Loucy (cell line): ENCODE data around the gene ZNF837.
A peak's percentile ranks its signal among the peaks of the same experiment; 100 is the strongest.

Source experiments
- H2AFZ ChIP-seq: fragments of 200-600 bp; sonication (generic); 2 replicates; pipeline ENCODE4 v1.6.0; 2016; ENCODE audit warnings: antibody characterized with exemption, mild to moderate bottlenecking, low read length, moderate library complexity
- H3F3A ChIP-seq: fragments of 200-600 bp; 2 replicates; pipeline ENCODE4 v1.6.0; 2016; ENCODE audit warnings: antibody characterized with exemption, low read depth, mild to moderate bottlenecking
- H3K27me3 ChIP-seq: fragments of 200-600 bp; sonication (generic); 2 replicates; pipeline ENCODE4 v1.6.1; 2014; ENCODE audit warnings: low read length, mild to moderate bottlenecking; ENCODE audit not compliant: insufficient read depth, poor library complexity, severe bottlenecking
- H3K36me3 ChIP-seq: fragments of 200-600 bp; sonication (generic); 2 replicates; pipeline ENCODE4 v1.6.1; 2016; ENCODE audit warnings: low read length; ENCODE audit not compliant: insufficient read depth
- H3K4me1 ChIP-seq: fragments of 200-600 bp; sonication (generic); 2 replicates; pipeline ENCODE4 v1.5.1; 2014; ENCODE audit warnings: low read length, mild to moderate bottlenecking; ENCODE audit not compliant: insufficient read depth, poor library complexity, severe bottlenecking
- H3K4me2 ChIP-seq: fragments of 200-600 bp; sonication (generic); 2 replicates; pipeline ENCODE4 v1.6.0; 2014; ENCODE audit warnings: antibody characterized with exemption, low read length, low read depth, mild to moderate bottlenecking; ENCODE audit not compliant: poor library complexity, severe bottlenecking
- H3K4me3 ChIP-seq: fragments of 200-600 bp; sonication (generic); 2 replicates; pipeline ENCODE4 v1.5.1; 2014; ENCODE audit warnings: low read length, mild to moderate bottlenecking, mixed read lengths; ENCODE audit not compliant: poor library complexity, severe bottlenecking
- H3K79me2 ChIP-seq: fragments of 200-600 bp; sonication (generic); 2 replicates; pipeline ENCODE4 v1.6.1; 2014; ENCODE audit warnings: low read length; ENCODE audit not compliant: insufficient read depth
- H3K9ac ChIP-seq: fragments of 200-600 bp; sonication (generic); 2 replicates; pipeline ENCODE4 v1.6.0; 2014; ENCODE audit warnings: mild to moderate bottlenecking, low read depth, low read length, moderate library complexity; ENCODE audit not compliant: poor library complexity, severe bottlenecking
- H3K9me2 ChIP-seq: fragments of 200-600 bp; sonication (generic); replicated peaks from 2 replicates; pipeline ENCODE4 v1.6.1; 2016; ENCODE audit warnings: low read depth, low read length, mixed read lengths
- H3K9me3 ChIP-seq: fragments of 200-600 bp; sonication (generic); 2 replicates; pipeline ENCODE4 v1.6.1; 2014; ENCODE audit warnings: mild to moderate bottlenecking, antibody characterized with exemption, low read length, low read depth; ENCODE audit not compliant: insufficient read depth
- H4K20me1 ChIP-seq: fragments of 200-600 bp; sonication (generic); 2 replicates; pipeline ENCODE4 v1.6.0; 2014; ENCODE audit warnings: antibody characterized with exemption, low read length, mild to moderate bottlenecking; ENCODE audit not compliant: insufficient read depth, poor library complexity, severe bottlenecking
- CTCF ChIP-seq: fragments of 200-600 bp; sonication (generic); conservative IDR thresholded peaks from 2 replicates; pipeline ENCODE4 v1.5.1; 2014; ENCODE audit warnings: mild to moderate bottlenecking, antibody characterized with exemption, low read length
- EZH2phosphoT487 ChIP-seq: fragments of 200-600 bp; IDR thresholded peaks from 2 replicates; pipeline ENCODE4 v1.6.1; 2018; ENCODE audit warnings: antibody characterized with exemption, mild to moderate bottlenecking, moderate library complexity, borderline replicate concordance

The ZNF837 gene

GRCh38 chr19:58325311-58326022 lies 55.4 kb downstream of the ZNF837 start:
- Histone ChIP-seq H3K9me3 (no peaks in the 10 kb centered on the region), H3K9ac (peak overlapping the region; percentile 82), H4K20me1 (no peaks in the 10 kb centered on the region), H3F3A (no peaks in the 10 kb centered on the region), H3K27me3 (no peaks in the 10 kb centered on the region), H2AFZ (no peak overlapping the region), H3K36me3 (no peaks in the 10 kb centered on the region), H3K4me2 (peak overlapping the region; percentile 78), H3K4me1 (peaks cover 29% of the 10 kb centered on the region), H3K4me3 (peak overlapping the region; percentile 80), H3K9me2 (no peaks in the 10 kb centered on the region), H3K79me2 (peaks cover 18% of the 10 kb centered on the region; the same call in 1 of the 2 replicates)
- TF ChIP-seq CTCF (no peak), EZH2phosphoT487 (no peak)

GRCh38 chr19:58319241-58319640 lies 61.6 kb downstream of the ZNF837 start:
- H3K79me2 ChIP-seq = no peaks in the 10 kb centered on the region
- no peaks in the 10 kb centered on the region for H3K27me3 ChIP-seq
- H2AFZ ChIP-seq = no peak overlapping the region
- no peak overlapping the region for H3K9ac ChIP-seq
- H3K4me3 ChIP-seq = no peak overlapping the region
- no peaks in the 10 kb centered on the region for H3F3A ChIP-seq
- H3K4me2 ChIP-seq = no peak overlapping the region
- no peaks in the 10 kb centered on the region for H3K4me1 ChIP-seq
- TF ChIP-seq EZH2phosphoT487 (no peak), CTCF (no peak)
- H3K36me3 ChIP-seq = peaks cover 13% of the 10 kb centered on the region; the same call in 1 of the 2 replicates
- no peaks in the 10 kb centered on the region for H4K20me1 ChIP-seq
- H3K9me3 ChIP-seq = no peaks in the 10 kb centered on the region
- H3K9me2 ChIP-seq = no peaks in the 10 kb centered on the region

DNA sequence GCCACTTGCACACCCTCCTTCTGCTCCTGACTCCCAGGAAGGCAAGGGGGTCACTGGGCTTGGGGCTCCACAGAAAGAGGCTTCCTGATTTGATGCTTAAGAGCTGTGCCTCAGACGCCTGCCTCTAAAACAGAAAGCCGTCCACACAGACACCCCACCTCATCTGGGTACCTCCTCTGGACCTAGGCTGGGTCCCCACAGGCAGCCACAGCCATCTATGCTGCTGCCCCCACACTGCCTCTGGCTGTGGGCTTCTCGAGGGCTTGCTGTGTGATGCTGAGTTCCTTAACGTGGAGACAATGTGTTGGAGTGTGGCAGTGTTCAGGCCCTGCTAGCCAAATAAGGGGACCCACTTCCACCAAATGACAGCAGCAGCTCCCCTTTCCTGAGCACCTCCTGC lies 62.5 kb downstream of the ZNF837 start:
- Histone ChIP-seq H3K36me3 (peaks cover 21% of the 10 kb centered on the region; the same call in 1 of the 2 replicates), H3F3A (no peaks in the 10 kb centered on the region), H4K20me1 (no peaks in the 10 kb centered on the region), H3K27me3 (no peaks in the 10 kb centered on the region), H3K9me2 (no peaks in the 10 kb centered on the region), H3K4me3 (no peak overlapping the region), H3K79me2 (no peaks in the 10 kb centered on the region), H3K9me3 (no peaks in the 10 kb centered on the region), H2AFZ (no peak overlapping the region), H3K9ac (no peak overlapping the region), H3K4me1 (no peaks in the 10 kb centered on the region), H3K4me2 (no peak overlapping the region)
- TF ChIP-seq CTCF = no peak
- no peak for TF ChIP-seq EZH2phosphoT487
